ENCODE data around the gene MMP27.
"Not testable (repeated sequence)": the region's sequence is repeated elsewhere in the genome, so short reads cannot be mapped to it uniquely, and the experiment has no call there.

Gene MMP27

GRCh38 chr11:102705626-102706025, at the start of gene MMP27:
TSS of gene MMP27 (minus strand) at chr11:102705769. CDS start at chr11:102705714, 55 bp downstream.
- DNase-seq, result no peak

- no peak for DNase-seq
Measured at GRCh38 chr11:102753267-102753666, 47.7 kb upstream of the MMP27 start.

DNA sequence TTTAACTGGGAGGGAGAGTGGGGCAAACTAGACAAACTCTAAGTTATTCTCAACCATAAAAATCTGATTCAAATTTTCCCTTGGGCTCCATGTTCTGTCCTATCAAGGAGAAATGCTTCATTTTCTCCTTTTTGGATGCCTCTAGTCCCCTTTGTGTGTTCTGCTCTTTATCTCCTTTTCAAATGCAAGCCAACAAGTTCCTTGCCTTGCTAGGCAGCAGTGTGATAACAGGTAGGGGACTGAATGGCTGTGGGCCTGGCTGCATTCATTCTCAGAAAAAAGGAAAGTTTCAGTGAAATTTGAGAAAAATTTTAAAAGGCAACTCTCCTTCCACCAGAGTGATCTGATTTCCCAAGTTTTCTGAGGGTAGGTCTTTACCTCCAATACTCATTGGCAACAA, 46.1 kb upstream of the MMP27 start:
- DNase-seq, result no peak

- DNase-seq, result no peak
Measured at GRCh38 chr11:102749101-102749722, 43.6 kb upstream of the MMP27 start.

DNA sequence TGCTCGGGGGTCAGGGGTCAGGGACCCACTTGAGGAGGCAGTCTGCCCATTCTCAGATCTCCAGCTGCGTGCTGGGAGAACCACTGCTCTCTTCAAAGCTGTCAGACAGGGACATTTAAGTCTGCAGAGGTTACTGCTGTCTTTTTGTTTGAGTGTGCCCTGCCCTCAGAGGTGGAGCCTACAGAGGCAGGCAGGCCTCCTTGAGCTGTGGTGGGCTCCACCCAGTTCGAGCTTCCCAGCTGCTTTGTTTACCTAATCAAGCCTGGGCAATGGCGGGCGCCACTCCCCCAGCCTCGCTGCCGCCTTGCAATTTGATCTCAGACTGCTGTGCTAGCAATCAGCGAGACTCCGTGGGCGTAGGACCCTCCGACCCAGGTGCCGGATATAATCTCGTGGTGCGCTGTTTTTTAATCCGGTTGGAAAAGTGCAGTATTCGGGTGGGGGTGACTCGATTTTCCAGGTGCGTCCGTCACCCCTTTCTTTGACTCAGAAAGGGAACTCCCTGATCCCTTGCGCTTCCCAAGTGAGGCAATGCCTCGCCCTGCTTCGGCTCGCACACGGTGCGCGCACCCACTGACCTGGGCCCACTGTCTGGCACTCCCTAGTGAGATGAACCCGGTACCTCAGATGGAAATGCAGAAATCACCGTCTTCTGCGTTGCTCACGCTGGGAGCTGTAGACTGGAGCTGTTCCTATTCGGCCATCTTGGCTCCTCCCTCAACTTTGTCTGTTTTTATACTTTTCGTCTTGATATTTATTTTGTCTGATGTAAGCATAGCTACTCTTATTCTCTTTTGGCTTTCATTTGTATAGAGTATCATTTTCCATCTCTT, 41.4 kb upstream of the MMP27 start:
- not testable (repeated sequence) for DNase-seq

DNA sequence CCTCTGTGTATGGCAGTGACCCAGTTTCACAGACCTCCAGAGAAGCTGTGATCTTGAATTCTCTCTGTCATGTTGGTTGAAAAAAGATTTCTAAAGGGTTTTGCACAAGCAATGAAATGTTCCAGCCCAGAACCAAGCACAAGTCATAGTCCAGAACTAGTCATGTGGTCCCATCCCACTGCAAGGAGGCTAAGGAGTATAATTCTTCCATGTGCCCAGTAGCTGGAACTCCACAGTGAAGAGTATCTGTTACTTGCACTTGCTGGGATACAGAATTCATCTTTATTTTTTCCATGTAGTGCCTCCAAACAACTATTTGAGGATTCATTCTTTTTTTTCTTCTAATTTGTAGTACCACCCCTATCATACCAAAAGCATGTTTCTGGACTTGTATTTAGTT, 29.1 kb upstream of the MMP27 start:
- no peak for DNase-seq

GRCh38 chr11:102733232-102733875, 27.8 kb upstream of the MMP27 start:
- DNase-seq, result no peak

DNA sequence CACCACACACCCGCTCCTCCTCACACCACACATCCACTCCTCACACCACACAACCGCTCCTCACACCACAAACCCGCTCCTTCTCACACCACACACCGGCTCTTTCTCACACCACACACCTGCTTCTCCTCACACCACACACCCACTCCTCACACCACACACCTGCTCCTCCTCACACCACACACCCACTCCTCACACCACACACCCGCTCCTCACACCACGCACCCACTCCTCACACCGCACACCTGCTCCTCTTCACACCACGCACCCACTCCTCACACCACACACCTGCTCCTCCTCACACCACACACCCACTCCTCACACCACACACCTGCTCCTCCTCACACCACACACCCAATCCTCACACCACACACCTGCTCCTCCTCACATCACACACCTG, 25.4 kb upstream of the MMP27 start:
- DNase-seq, result not testable (repeated sequence)

DNA sequence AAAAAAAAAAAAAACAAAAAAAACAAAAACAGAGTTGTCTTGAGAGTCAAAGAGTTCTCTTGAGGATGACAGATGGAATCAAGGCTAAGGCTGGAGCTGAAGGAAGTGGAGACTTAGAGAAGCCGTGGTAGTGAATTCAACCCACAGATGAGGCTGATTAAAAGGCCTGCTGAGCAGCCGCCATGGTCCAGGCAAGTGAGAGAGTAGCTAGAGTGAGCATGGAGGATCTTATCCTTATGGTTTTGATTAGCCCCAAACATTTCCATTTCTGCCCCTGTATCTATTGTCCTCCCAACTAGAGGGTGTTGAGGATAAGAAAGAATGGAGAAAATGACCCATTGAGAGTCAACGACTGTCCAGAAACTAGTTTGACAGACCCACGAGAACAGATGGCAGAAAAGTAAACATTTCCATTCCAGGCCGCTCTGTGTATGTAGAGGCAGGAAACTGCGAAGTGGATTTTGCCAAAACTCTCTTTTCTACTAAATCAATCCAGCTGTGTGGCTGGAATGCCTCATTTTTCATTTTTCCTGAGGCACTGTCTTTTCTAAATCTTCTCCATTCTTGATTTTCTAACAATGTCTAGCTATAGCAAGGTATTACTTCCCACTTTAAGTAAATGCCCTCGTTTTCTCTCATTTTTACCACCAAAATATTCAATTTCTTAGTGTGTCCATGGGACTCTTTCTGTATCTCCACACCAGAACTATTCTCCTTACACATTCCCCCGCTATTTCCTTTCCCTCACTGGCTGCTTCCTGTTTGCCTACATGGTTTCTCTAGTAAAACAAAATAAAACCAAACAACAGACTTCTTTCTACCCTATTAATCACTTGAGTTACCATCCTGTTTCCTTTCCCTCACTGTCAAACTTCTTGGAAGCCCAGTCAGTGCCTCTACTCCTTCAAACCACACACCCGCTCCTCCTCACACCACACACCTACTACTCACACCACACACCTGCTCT, 24.6 kb upstream of the MMP27 start:
- DNase-seq, result no peak

DNA sequence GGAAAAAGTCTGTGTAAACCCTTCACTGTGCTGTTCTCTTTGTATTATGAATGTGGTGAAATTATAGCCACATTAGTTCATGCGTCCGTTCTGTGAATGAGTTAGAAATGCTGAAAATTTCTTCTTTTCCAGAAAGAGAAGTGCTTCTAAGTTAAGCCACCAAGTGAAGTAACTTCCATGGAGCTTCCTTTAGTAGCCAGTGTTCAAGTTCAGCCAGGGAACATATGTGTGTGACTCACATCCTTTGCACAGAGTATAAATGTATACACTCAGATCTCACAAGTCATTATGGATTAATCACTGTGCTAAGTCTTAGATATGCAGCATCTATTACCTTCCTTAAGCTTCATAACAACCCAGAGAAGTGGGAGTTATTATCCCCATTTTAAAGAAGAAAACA, 22.3 kb upstream of the MMP27 start:
- no peak for DNase-seq

DNA sequence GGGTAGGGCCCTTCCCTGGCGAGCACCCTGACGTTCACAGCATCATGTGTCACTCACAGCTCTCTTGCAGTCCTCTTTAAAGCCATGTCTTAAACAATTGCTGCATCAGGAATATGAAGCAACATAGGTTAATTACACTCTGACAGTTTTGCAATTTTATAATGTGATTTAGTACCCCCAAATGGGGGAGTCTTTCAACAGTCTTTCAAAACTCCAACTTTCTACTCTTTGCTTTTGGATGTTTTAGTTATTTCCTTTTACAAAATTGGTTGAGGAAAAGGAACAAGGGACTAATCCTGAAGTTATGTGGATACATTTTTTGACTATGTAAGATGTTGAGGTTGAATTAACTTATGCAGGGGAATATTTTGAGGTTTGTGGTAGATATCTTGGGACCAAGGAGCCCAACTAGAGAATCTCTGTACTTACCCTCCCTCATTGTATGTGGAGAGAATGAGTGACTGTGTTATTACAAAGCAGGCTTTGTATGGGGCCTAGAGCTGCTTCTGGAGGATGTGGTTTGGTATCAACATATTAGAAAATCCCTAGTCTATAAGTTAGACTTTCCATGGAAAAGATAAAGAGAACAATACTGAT, 19.4 kb upstream of the MMP27 start, which contains the start of gene MMP8:
TSS of gene MMP8 (minus strand) at position 51 of the 597 bp plus-strand sequence. CDS start 99 bp downstream, outside the sequence.
- DNase-seq, result no peak

GRCh38 chr11:102722821-102723220, 17.3 kb upstream of the MMP27 start:
- no peak for DNase-seq

- DNase-seq, result no peak
Measured at GRCh38 chr11:102719620-102720277, 14.2 kb upstream of the MMP27 start.

- DNase-seq, result no peak
Measured at GRCh38 chr11:102717280-102717679, 11.7 kb upstream of the MMP27 start.

GRCh38 chr11:102716527-102716926, 11.0 kb upstream of the MMP27 start:
- no peak for DNase-seq

- no peak for DNase-seq
Measured at GRCh38 chr11:102712137-102712536, 6.6 kb upstream of the MMP27 start.

DNA sequence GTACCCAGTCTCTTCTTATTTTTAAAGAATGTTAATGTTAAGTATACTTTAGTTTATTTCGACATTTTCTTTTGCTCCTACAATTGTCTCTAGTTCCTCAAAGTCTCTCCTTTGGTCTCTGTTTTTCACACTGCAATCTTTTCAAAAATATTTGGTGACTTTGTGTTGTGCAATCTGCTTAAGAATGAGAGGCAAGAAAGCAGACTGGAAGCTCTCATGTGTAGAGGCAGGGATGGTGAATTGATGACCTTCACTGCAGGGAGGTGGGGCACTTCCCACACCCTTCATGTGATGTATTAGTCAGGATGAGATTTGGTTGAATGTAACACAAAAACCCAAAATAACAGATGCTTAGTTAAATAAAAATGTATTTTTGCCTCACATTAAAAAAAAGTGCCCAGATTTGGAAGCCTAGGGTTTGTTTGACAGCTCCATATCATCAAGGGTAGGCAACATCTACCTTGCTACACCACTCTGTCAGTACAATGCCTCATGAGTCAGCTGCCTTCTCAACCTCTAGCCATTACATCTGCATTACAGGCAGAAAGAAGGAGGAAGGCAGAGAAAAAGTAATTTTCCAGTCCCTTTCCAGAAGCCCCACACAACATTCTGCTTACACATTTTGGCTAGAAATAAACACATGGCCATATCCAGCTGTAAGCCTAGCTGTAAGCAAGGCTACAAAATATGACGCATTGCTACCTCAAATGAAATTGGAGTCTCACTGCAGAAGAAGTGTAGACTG, 3.8 kb upstream of the MMP27 start:
- DNase-seq, result no peak

GRCh38 chr11:102708654-102709053, 3.1 kb upstream of the MMP27 start:
- no peak for DNase-seq

- no peak for DNase-seq
Measured at GRCh38 chr11:102704841-102705240, 728 bp downstream of the MMP27 start.

- no peak for DNase-seq
Measured at GRCh38 chr11:102703826-102704493, 1.6 kb downstream of the MMP27 start.

All from activated gamma-delta T cell treated with Interleukin-2 at 50 U/mL for 16 hours (primary cell).